Measurements from ENCODE around the gene ITPR1.

ITPR1 gene

GRCh38 chr3:4551794-4552442 lies 58.8 kb downstream of the ITPR1 start:
- Mint-ChIP-seq H3K27me3 (no peaks in the 10 kb centered on the region), H3K36me3 (ENCODE audit: low read depth) (peaks cover 52% of the 10 kb centered on the region), H3K4me3 (no peak overlapping the region), H3K9me3 (peaks cover 1% of the 10 kb centered on the region), H3K4me1 (ENCODE audit: low read depth) (peaks cover 20% of the 10 kb centered on the region), H3K27ac (no peak overlapping the region)

- H3K27ac Mint-ChIP-seq, result no peak overlapping the region
- H3K36me3 Mint-ChIP-seq (ENCODE audit: low read depth), result peaks cover 60% of the 10 kb centered on the region
- H3K9me3 Mint-ChIP-seq, result peaks cover 3% of the 10 kb centered on the region
- peaks cover 18% of the 10 kb centered on the region for H3K4me1 Mint-ChIP-seq (ENCODE audit: low read depth)
- H3K4me3 Mint-ChIP-seq, result no peak overlapping the region
- H3K27me3 Mint-ChIP-seq, result no peaks in the 10 kb centered on the region
Measured at GRCh38 chr3:4552811-4553210, 59.7 kb downstream of the ITPR1 start.

- Mint-ChIP-seq H3K9me3 (peaks cover 10% of the 10 kb centered on the region), H3K27ac (no peak overlapping the region), H3K4me1 (ENCODE audit: low read depth) (peaks cover 10% of the 10 kb centered on the region), H3K27me3 (no peaks in the 10 kb centered on the region), H3K4me3 (no peak overlapping the region), H3K36me3 (ENCODE audit: low read depth) (peaks cover 22% of the 10 kb centered on the region)
Measured at GRCh38 chr3:4561661-4562060, 68.5 kb downstream of the ITPR1 start.

- Mint-ChIP-seq H3K4me3 (no peak overlapping the region), H3K27me3 (no peaks in the 10 kb centered on the region), H3K9me3 (peaks cover 7% of the 10 kb centered on the region), H3K4me1 (ENCODE audit: low read depth) (peaks cover 11% of the 10 kb centered on the region), H3K36me3 (ENCODE audit: low read depth) (peaks cover 16% of the 10 kb centered on the region), H3K27ac (no peak overlapping the region)
Measured at GRCh38 chr3:4562595-4562994, 69.4 kb downstream of the ITPR1 start.

GRCh38 chr3:4564270-4564669 lies 71.1 kb downstream of the ITPR1 start:
- peaks cover 14% of the 10 kb centered on the region for H3K4me1 Mint-ChIP-seq (ENCODE audit: low read depth)
- H3K36me3 Mint-ChIP-seq (ENCODE audit: low read depth), result peaks cover 4% of the 10 kb centered on the region
- no peaks in the 10 kb centered on the region for H3K9me3 Mint-ChIP-seq
- no peak overlapping the region for H3K4me3 Mint-ChIP-seq
- no peaks in the 10 kb centered on the region for H3K27me3 Mint-ChIP-seq
- H3K27ac Mint-ChIP-seq, result no peak overlapping the region

GRCh38 chr3:4564928-4565586 lies 71.9 kb downstream of the ITPR1 start:
- H3K27ac Mint-ChIP-seq, result no peak overlapping the region
- no peak overlapping the region for H3K4me3 Mint-ChIP-seq
- no peaks in the 10 kb centered on the region for H3K9me3 Mint-ChIP-seq
- peaks cover 17% of the 10 kb centered on the region for H3K4me1 Mint-ChIP-seq (ENCODE audit: low read depth)
- H3K36me3 Mint-ChIP-seq (ENCODE audit: low read depth), result peaks cover 4% of the 10 kb centered on the region
- no peaks in the 10 kb centered on the region for H3K27me3 Mint-ChIP-seq

GRCh38 chr3:4565809-4566501 lies 72.8 kb downstream of the ITPR1 start:
- H3K27ac Mint-ChIP-seq, result no peak overlapping the region
- H3K36me3 Mint-ChIP-seq (ENCODE audit: low read depth), result peaks cover 4% of the 10 kb centered on the region
- no peak overlapping the region for H3K4me3 Mint-ChIP-seq
- no peaks in the 10 kb centered on the region for H3K9me3 Mint-ChIP-seq
- H3K27me3 Mint-ChIP-seq, result no peaks in the 10 kb centered on the region
- peaks cover 21% of the 10 kb centered on the region for H3K4me1 Mint-ChIP-seq (ENCODE audit: low read depth)

- Mint-ChIP-seq H3K27me3 (no peaks in the 10 kb centered on the region), H3K36me3 (ENCODE audit: low read depth) (peaks cover 4% of the 10 kb centered on the region), H3K27ac (no peak overlapping the region), H3K9me3 (no peaks in the 10 kb centered on the region), H3K4me1 (ENCODE audit: low read depth) (peaks cover 29% of the 10 kb centered on the region), H3K4me3 (no peak overlapping the region)
Measured at GRCh38 chr3:4568841-4569240, 75.7 kb downstream of the ITPR1 start.

GRCh38 chr3:4570840-4571621 lies 77.9 kb downstream of the ITPR1 start:
- peaks cover 24% of the 10 kb centered on the region for H3K4me1 Mint-ChIP-seq (ENCODE audit: low read depth)
- no peak overlapping the region for H3K27ac Mint-ChIP-seq
- H3K36me3 Mint-ChIP-seq (ENCODE audit: low read depth), result peaks cover 4% of the 10 kb centered on the region
- no peaks in the 10 kb centered on the region for H3K27me3 Mint-ChIP-seq
- no peaks in the 10 kb centered on the region for H3K9me3 Mint-ChIP-seq
- H3K4me3 Mint-ChIP-seq, result no peak overlapping the region

- peaks cover under 1% of the 10 kb centered on the region for H3K36me3 Mint-ChIP-seq (ENCODE audit: low read depth)
- H3K4me1 Mint-ChIP-seq (ENCODE audit: low read depth), result peaks cover 21% of the 10 kb centered on the region
- H3K27me3 Mint-ChIP-seq, result no peaks in the 10 kb centered on the region
- H3K9me3 Mint-ChIP-seq, result no peaks in the 10 kb centered on the region
- peak overlapping the region; percentile 41 for H3K27ac Mint-ChIP-seq
- H3K4me3 Mint-ChIP-seq, result no peak overlapping the region
Measured at GRCh38 chr3:4571690-4572334, 78.7 kb downstream of the ITPR1 start.

GRCh38 chr3:4573153-4573552 lies 80.0 kb downstream of the ITPR1 start:
- Mint-ChIP-seq H3K9me3 (no peaks in the 10 kb centered on the region), H3K27ac (no peak overlapping the region)

GRCh38 chr3:4574426-4574965 lies 81.3 kb downstream of the ITPR1 start:
- Mint-ChIP-seq H3K27ac (no peak overlapping the region), H3K36me3 (ENCODE audit: low read depth) (no peaks in the 10 kb centered on the region), H3K9me3 (no peaks in the 10 kb centered on the region), H3K4me1 (ENCODE audit: low read depth) (peaks cover 21% of the 10 kb centered on the region), H3K27me3 (no peaks in the 10 kb centered on the region), H3K4me3 (no peak overlapping the region)

More at GRCh38 chr3:4573153-4573552, 80.0 kb downstream of the ITPR1 start:
- no peaks in the 10 kb centered on the region for H3K27me3 Mint-ChIP-seq
- no peak overlapping the region for H3K4me3 Mint-ChIP-seq
- no peaks in the 10 kb centered on the region for H3K36me3 Mint-ChIP-seq (ENCODE audit: low read depth)
- H3K4me1 Mint-ChIP-seq (ENCODE audit: low read depth), result peaks cover 22% of the 10 kb centered on the region

GRCh38 chr3:4575381-4575780 lies 82.2 kb downstream of the ITPR1 start:
- H3K36me3 Mint-ChIP-seq (ENCODE audit: low read depth), result no peaks in the 10 kb centered on the region
- no peak overlapping the region for H3K27ac Mint-ChIP-seq
- H3K4me3 Mint-ChIP-seq, result no peak overlapping the region
- peaks cover 19% of the 10 kb centered on the region for H3K4me1 Mint-ChIP-seq (ENCODE audit: low read depth)
- no peaks in the 10 kb centered on the region for H3K9me3 Mint-ChIP-seq
- no peaks in the 10 kb centered on the region for H3K27me3 Mint-ChIP-seq

- H3K36me3 Mint-ChIP-seq (ENCODE audit: low read depth), result no peaks in the 10 kb centered on the region
Measured at GRCh38 chr3:4577721-4578120, 84.6 kb downstream of the ITPR1 start.

More at GRCh38 chr3:4577721-4578120, 84.6 kb downstream of the ITPR1 start:
- Mint-ChIP-seq H3K4me1 (ENCODE audit: low read depth) (peaks cover 23% of the 10 kb centered on the region), H3K9me3 (no peaks in the 10 kb centered on the region), H3K27me3 (no peaks in the 10 kb centered on the region), H3K4me3 (no peak overlapping the region), H3K27ac (no peak overlapping the region)
